ENCODE data around the gene GJA5.

Gene GJA5

DNA sequence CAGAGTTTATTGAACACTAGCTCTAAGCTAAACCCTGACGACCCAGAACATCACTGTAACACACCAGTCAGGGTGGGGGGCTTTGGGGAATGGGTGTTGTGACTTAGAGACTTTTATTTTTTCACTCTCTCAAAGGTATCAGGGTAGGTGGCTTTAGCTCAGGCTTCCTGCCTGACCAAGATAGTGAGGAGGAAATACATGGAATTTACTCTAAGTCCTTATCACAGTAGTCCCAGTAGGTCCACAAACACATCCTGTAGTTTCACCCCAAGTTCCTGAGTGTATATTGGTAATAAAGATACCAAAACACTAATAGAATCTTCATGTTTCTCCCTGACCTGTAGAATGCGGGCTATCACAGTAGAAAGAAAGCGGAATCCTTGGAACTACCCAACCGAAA lies 15.1 kb downstream of the GJA5 start:
- Histone ChIP-seq H3K79me2 (ENCODE audit: insufficient read depth, low read length) (no peaks in the 10 kb centered on the region), H4K20me1 (ENCODE audit: insufficient read depth, low read length, poor library complexity, severe bottlenecking) (no peaks in the 10 kb centered on the region), H2AFZ (ENCODE audit: low read length) (no peak overlapping the region), H3K4me3 (ENCODE audit: low read length, poor library complexity, severe bottlenecking) (no peak overlapping the region), H3K4me2 (ENCODE audit: low read depth, low read length, poor library complexity, severe bottlenecking) (no peak overlapping the region), H3K9me3 (ENCODE audit: insufficient read depth, low read depth, low read length) (no peaks in the 10 kb centered on the region), H3K4me1 (ENCODE audit: insufficient read depth, low read length, poor library complexity, severe bottlenecking) (no peaks in the 10 kb centered on the region), H3F3A (ENCODE audit: low read depth) (no peaks in the 10 kb centered on the region), H3K9me2 (replicated peaks; ENCODE audit: low read depth, low read length) (no peaks in the 10 kb centered on the region), H3K27me3 (ENCODE audit: insufficient read depth, low read length, poor library complexity, severe bottlenecking) (no peaks in the 10 kb centered on the region), H3K9ac (ENCODE audit: low read depth, low read length, poor library complexity, severe bottlenecking) (no peak overlapping the region), H3K36me3 (ENCODE audit: insufficient read depth, low read length) (no peaks in the 10 kb centered on the region)
- TF ChIP-seq CTCF (conservative IDR thresholded peaks at IDR 0.05; ENCODE audit: low read length) (no peak), EZH2phosphoT487 (IDR thresholded peaks at IDR 0.05; ENCODE audit: borderline replicate concordance) (no peak)

GRCh38 chr1:147741065-147741464 lies 19.3 kb downstream of the GJA5 start:
- H2AFZ ChIP-seq (ENCODE audit: low read length) = no peak overlapping the region
- H3K9ac ChIP-seq (ENCODE audit: low read depth, low read length, poor library complexity, severe bottlenecking) = no peak overlapping the region
- no peaks in the 10 kb centered on the region for H3K79me2 ChIP-seq (ENCODE audit: insufficient read depth, low read length)
- no peaks in the 10 kb centered on the region for H4K20me1 ChIP-seq (ENCODE audit: insufficient read depth, low read length, poor library complexity, severe bottlenecking)
- TF ChIP-seq EZH2phosphoT487 (IDR thresholded peaks at IDR 0.05; ENCODE audit: borderline replicate concordance) = no peak
- TF ChIP-seq CTCF (conservative IDR thresholded peaks at IDR 0.05; ENCODE audit: low read length) = no peak
- H3K4me3 ChIP-seq (ENCODE audit: low read length, poor library complexity, severe bottlenecking) = no peak overlapping the region
- H3K27me3 ChIP-seq (ENCODE audit: insufficient read depth, low read length, poor library complexity, severe bottlenecking) = no peaks in the 10 kb centered on the region
- H3K4me2 ChIP-seq (ENCODE audit: low read depth, low read length, poor library complexity, severe bottlenecking) = no peak overlapping the region
- H3K36me3 ChIP-seq (ENCODE audit: insufficient read depth, low read length) = no peaks in the 10 kb centered on the region
- H3K9me3 ChIP-seq (ENCODE audit: insufficient read depth, low read depth, low read length) = no peaks in the 10 kb centered on the region
- no peaks in the 10 kb centered on the region for H3F3A ChIP-seq (ENCODE audit: low read depth)
- no peaks in the 10 kb centered on the region for H3K4me1 ChIP-seq (ENCODE audit: insufficient read depth, low read length, poor library complexity, severe bottlenecking)
- H3K9me2 ChIP-seq (replicated peaks; ENCODE audit: low read depth, low read length) = no peaks in the 10 kb centered on the region

DNA sequence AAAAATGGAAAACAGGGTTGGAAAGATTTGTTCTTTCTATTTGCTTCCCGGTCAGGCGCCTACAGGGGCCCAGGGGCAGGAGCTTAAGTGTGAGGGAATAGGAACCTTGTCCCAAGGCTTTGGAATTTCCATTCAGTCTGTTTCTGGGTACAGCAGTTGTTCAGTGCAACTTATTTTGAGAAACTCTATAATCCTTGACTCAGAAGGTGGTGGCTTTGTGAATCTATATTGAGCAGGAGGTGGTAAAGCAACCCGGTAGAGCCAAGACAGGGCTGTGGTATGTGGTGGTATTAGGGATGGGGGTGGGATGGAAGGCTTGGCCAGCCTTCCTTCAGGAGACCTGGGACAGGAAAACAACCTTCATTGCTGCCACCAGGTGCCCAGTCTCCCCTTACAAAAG lies 20.0 kb downstream of the GJA5 start:
- Histone ChIP-seq H3K4me3 (ENCODE audit: low read length, poor library complexity, severe bottlenecking) (no peak overlapping the region), H3K4me1 (ENCODE audit: insufficient read depth, low read length, poor library complexity, severe bottlenecking) (peaks cover 3% of the 10 kb centered on the region), H3K4me2 (ENCODE audit: low read depth, low read length, poor library complexity, severe bottlenecking) (no peak overlapping the region), H3K9me3 (ENCODE audit: insufficient read depth, low read depth, low read length) (no peaks in the 10 kb centered on the region), H3K79me2 (ENCODE audit: insufficient read depth, low read length) (no peaks in the 10 kb centered on the region), H2AFZ (ENCODE audit: low read length) (no peak overlapping the region), H4K20me1 (ENCODE audit: insufficient read depth, low read length, poor library complexity, severe bottlenecking) (no peaks in the 10 kb centered on the region), H3K27me3 (ENCODE audit: insufficient read depth, low read length, poor library complexity, severe bottlenecking) (no peaks in the 10 kb centered on the region), H3K9me2 (replicated peaks; ENCODE audit: low read depth, low read length) (no peaks in the 10 kb centered on the region), H3K9ac (ENCODE audit: low read depth, low read length, poor library complexity, severe bottlenecking) (no peak overlapping the region), H3F3A (ENCODE audit: low read depth) (no peaks in the 10 kb centered on the region), H3K36me3 (ENCODE audit: insufficient read depth, low read length) (no peaks in the 10 kb centered on the region)
- TF ChIP-seq EZH2phosphoT487 (IDR thresholded peaks at IDR 0.05; ENCODE audit: borderline replicate concordance) (no peak), CTCF (conservative IDR thresholded peaks at IDR 0.05; ENCODE audit: low read length) (no peak)

Measured in Loucy (cell line).